H1 (cell line): ENCODE data around the gene IL16. TPM values are rescaled to one million over a fixed set of nuclear protein-coding genes. Genes with fewer than 3 reads are reported as not detected.

Source experiments
- CTCF ChIA-PET: fragments of 300-600 bp; sonication (Branson Sonifier 250); formaldehyde crosslinking; loops from one replicate; lab custom pipeline; 2021; ENCODE audit not compliant: partially characterized antibody; lab: Charles Lee
- POLR2A ChIA-PET: fragments of 300-600 bp; sonication (Branson Sonifier 250); formaldehyde crosslinking; loops from one replicate; lab custom pipeline; 2021; ENCODE audit warnings: inconsistent platforms; ENCODE audit not compliant: partially characterized antibody; lab: Charles Lee
- DNase-seq, 2 experiments: peaks; one replicate each; pipeline versions ENCODE4 v3.0.0 to v3.0.0-alpha.2; 2010 to 2022; ENCODE audit warnings: low spot score in 2 of 2, low read depth in 1 of 2, mixed read lengths in 1 of 2
- FAIRE-seq: peaks from 2 replicates; lab custom pipeline; 2011; peaks lifted over from hg19 to GRCh38; lab: Jason Lieb, UNC
- H2AFZ ChIP-seq: 2 replicates; pipeline ENCODE4 v1.8.1; 2012; ENCODE audit warnings: low read length, inconsistent platforms
- H2AK5ac ChIP-seq: 2 replicates; pipeline ENCODE4 v1.6.1; 2013; ENCODE audit warnings: low read depth, low read length
- H2BK120ac ChIP-seq: replicated peaks from 2 replicates; pipeline ENCODE3; 2013; ENCODE audit warnings: low read depth, low read length, inconsistent platforms
- H2BK12ac ChIP-seq: 2 replicates; pipeline ENCODE4 v1.6.1; 2013; ENCODE audit warnings: low read depth, low read length
- H2BK15ac ChIP-seq: 2 replicates; pipeline ENCODE4 v1.6.1; 2013; ENCODE audit warnings: low read length
- H2BK20ac ChIP-seq: 2 replicates; pipeline ENCODE4 v1.6.1; 2013; ENCODE audit warnings: low read length
- H2BK5ac ChIP-seq: 2 replicates; pipeline ENCODE4 v1.6.1; 2013; ENCODE audit warnings: low read depth, low read length
- H3K14ac ChIP-seq: 2 replicates; pipeline ENCODE4 v1.6.1; 2013; ENCODE audit warnings: inconsistent platforms; ENCODE audit not compliant: insufficient read length
- H3K18ac ChIP-seq: 2 replicates; pipeline ENCODE4 v1.6.1; 2013; ENCODE audit warnings: low read length; ENCODE audit errors: extremely low read depth
- H3K23ac ChIP-seq: 2 replicates; pipeline ENCODE4 v1.6.1; 2013; ENCODE audit warnings: inconsistent platforms; ENCODE audit not compliant: insufficient read length
- H3K23me2 ChIP-seq: 2 replicates; pipeline ENCODE4 v1.6.1; 2013; ENCODE audit warnings: low read depth, low read length
- H3K27ac ChIP-seq: 2 replicates; pipeline ENCODE4 v1.6.1; 2011; ENCODE audit warnings: low read depth, low read length, inconsistent platforms
- H3K27me3 ChIP-seq, 4 experiments: replicated peaks in 1 of 4; 1 replicate in 1 of 4; 2 replicates in 3 of 4; pipeline versions ENCODE4 v1.6.1 to v1.8.1; 2011 to 2013; ENCODE audit warnings: low read length in 3 of 4, mild to moderate bottlenecking in 3 of 4, inconsistent platforms in 2 of 4, mixed read lengths in 2 of 4, moderate library complexity in 1 of 4; ENCODE audit not compliant: control insufficient read depth in 3 of 4, insufficient read depth in 3 of 4; ENCODE audit errors: extremely low read depth in 1 of 4
- H3K36me3 ChIP-seq, 4 experiments: 2 replicates each; pipeline versions ENCODE4 v1.6.1 to v1.8.1; 2011 to 2013; ENCODE audit warnings: mild to moderate bottlenecking in 4 of 4, low read length in 3 of 4, moderate library complexity in 2 of 4, control low read depth in 1 of 4, inconsistent platforms in 1 of 4; ENCODE audit not compliant: insufficient read depth in 4 of 4, control insufficient read depth in 2 of 4
- H3K4ac ChIP-seq: replicated peaks from 2 replicates; pipeline ENCODE3; 2013; ENCODE audit warnings: low read length, low read depth, mixed read lengths, inconsistent platforms; ENCODE audit not compliant: insufficient read length
- H3K4me1 ChIP-seq, 4 experiments: replicated peaks in 1 of 4; 1 replicate in 1 of 4; 2 replicates in 3 of 4; pipeline versions ENCODE4 v1.6.1 to v1.8.1; 2011 to 2013; ENCODE audit warnings: low read length in 3 of 4, inconsistent platforms in 2 of 4, mixed read lengths in 1 of 4; ENCODE audit not compliant: insufficient read depth in 4 of 4, control insufficient read depth in 3 of 4
- H3K4me2 ChIP-seq, 2 experiments: 2 replicates each; pipeline versions ENCODE4 v1.6.1 to v1.8.1; 2011 to 2013; ENCODE audit warnings: low read depth in 2 of 2, low read length in 2 of 2, control low read depth in 1 of 2, inconsistent platforms in 1 of 2, mild to moderate bottlenecking in 1 of 2; ENCODE audit not compliant: insufficient read depth in 1 of 2
- H3K4me3 ChIP-seq, 4 experiments: fragments of 200-600, 300-600 bp in 1 of 4; sonication (generic), shearing (Covaris generic), sonication (Bioruptor Twin) in 1 of 4; 2 replicates each; pipeline versions ENCODE4 v1.5.1 to v1.8.1; 2011 to 2016; ENCODE audit warnings: low read length in 4 of 4, low read depth in 3 of 4, control low read depth in 2 of 4, inconsistent platforms in 2 of 4, mild to moderate bottlenecking in 2 of 4, mixed read lengths in 1 of 4, moderate library complexity in 1 of 4; ENCODE audit not compliant: insufficient read depth in 2 of 4; ENCODE audit errors: extremely low read depth in 1 of 4
- H3K56ac ChIP-seq: replicated peaks from 2 replicates; pipeline ENCODE3; 2013; ENCODE audit warnings: low read depth, mild to moderate bottlenecking, mixed read lengths, low read length, inconsistent platforms; ENCODE audit not compliant: insufficient read length
- H3K79me1 ChIP-seq: 2 replicates; pipeline ENCODE4 v1.6.1; 2013; ENCODE audit warnings: low read depth, low read length, control low read depth
- H3K79me2 ChIP-seq, 2 experiments: 2 replicates each; pipeline versions ENCODE4 v1.6.1 to v1.8.1; 2012 to 2013; ENCODE audit warnings: low read length in 2 of 2, mild to moderate bottlenecking in 2 of 2, inconsistent platforms in 1 of 2; ENCODE audit not compliant: insufficient read depth in 2 of 2, control insufficient read depth in 1 of 2
- H3K9ac ChIP-seq, 4 experiments: replicated peaks in 1 of 4; 1 replicate in 1 of 4; 2 replicates in 3 of 4; pipeline versions ENCODE4 v1.6.1 to v1.8.1; 2011 to 2013; ENCODE audit warnings: low read depth in 3 of 4, low read length in 3 of 4, control low read depth in 2 of 4, mild to moderate bottlenecking in 2 of 4, moderate library complexity in 2 of 4, inconsistent platforms in 1 of 4; ENCODE audit errors: extremely low read depth in 1 of 4
- H3K9me3 ChIP-seq, 2 experiments: 2 replicates each; pipeline versions ENCODE4 v1.6.1 to v1.8.1; 2012 to 2013; ENCODE audit warnings: mild to moderate bottlenecking in 2 of 2, moderate library complexity in 2 of 2, control low read depth in 1 of 2, inconsistent platforms in 1 of 2, low read depth in 1 of 2, low read length in 1 of 2, mixed read lengths in 1 of 2; ENCODE audit not compliant: insufficient read depth in 2 of 2
- H4K20me1 ChIP-seq, 2 experiments: replicated peaks in 1 of 2; 2 replicates each; pipeline versions ENCODE3 to v1.8.1; 2011 to 2013; ENCODE audit warnings: inconsistent platforms in 2 of 2, low read length in 2 of 2, mild to moderate bottlenecking in 1 of 2; ENCODE audit not compliant: insufficient read depth in 2 of 2, control insufficient read depth in 1 of 2
- H4K5ac ChIP-seq: 2 replicates; pipeline ENCODE4 v1.6.1; 2013; ENCODE audit warnings: low read length, low read depth, mixed read lengths, inconsistent platforms; ENCODE audit not compliant: insufficient read length
- H4K8ac ChIP-seq: 2 replicates; pipeline ENCODE4 v1.8.0; 2013; ENCODE audit warnings: mild to moderate bottlenecking, moderate library complexity, low read length, inconsistent platforms; ENCODE audit not compliant: insufficient read depth; ENCODE audit errors: extremely low read depth
- H4K91ac ChIP-seq: replicated peaks from 2 replicates; pipeline ENCODE3; 2013; ENCODE audit warnings: low read length, mixed read lengths, inconsistent platforms; ENCODE audit not compliant: insufficient read length
- WGBS, 2 experiments: shearing (Covaris generic) in 1 of 2; methylation state at CpG; one replicate each; pipeline versions ENCODE4 v1.1.6 to v1.1.7; 2013 to 2015; ENCODE audit warnings: low lambda C conversion rate in 2 of 2, mixed read lengths in 2 of 2, inconsistent platforms in 1 of 2, low coverage in 1 of 2, missing lambda C conversion rate in 1 of 2; ENCODE audit not compliant: insufficient replicate concordance in 2 of 2, insufficient coverage in 1 of 2, insufficient read length in 1 of 2; ENCODE audit errors: extremely low coverage in 1 of 2, missing lambda C conversion rate in 1 of 2; 5-methylcytosine and 5-hydroxymethylcytosine counted together
- polyA plus RNA-seq, 7 experiments: library from polyadenylated mRNA; depleted of rRNA in 3 of 7; stranded (reverse) in 5 of 7; unstranded in 2 of 7; fragments of >200 nt in 5 of 7; fragments of 200-250 nt in 2 of 7; gene quantifications; 1 replicate in 5 of 7; 2 replicates in 1 of 7; 4 replicates in 1 of 7; pipeline versions ENCODE4 v1.2.1 to v1.2.3, GENCODE V29; 2011 to 2013; ENCODE audit warnings: missing spikeins in 2 of 7, mixed read lengths in 2 of 7
- total RNA-seq: library from RNA; stranded (reverse); fragmentation: NEBNext Ultra II Directional; extraction: Animal tissue kit (Norgen Biotek cat#: 25700); gene quantifications from 2 replicates; pipeline ENCODE4 v1.2.1, GENCODE V29; 2021

IL16 gene
- total and polyA plus RNA-seq, 2 of the 8 experiments (the other 6 are each of a cell fraction or from before 2014, with no cell fraction given), result 0.03 to 0.09 TPM

DNA sequence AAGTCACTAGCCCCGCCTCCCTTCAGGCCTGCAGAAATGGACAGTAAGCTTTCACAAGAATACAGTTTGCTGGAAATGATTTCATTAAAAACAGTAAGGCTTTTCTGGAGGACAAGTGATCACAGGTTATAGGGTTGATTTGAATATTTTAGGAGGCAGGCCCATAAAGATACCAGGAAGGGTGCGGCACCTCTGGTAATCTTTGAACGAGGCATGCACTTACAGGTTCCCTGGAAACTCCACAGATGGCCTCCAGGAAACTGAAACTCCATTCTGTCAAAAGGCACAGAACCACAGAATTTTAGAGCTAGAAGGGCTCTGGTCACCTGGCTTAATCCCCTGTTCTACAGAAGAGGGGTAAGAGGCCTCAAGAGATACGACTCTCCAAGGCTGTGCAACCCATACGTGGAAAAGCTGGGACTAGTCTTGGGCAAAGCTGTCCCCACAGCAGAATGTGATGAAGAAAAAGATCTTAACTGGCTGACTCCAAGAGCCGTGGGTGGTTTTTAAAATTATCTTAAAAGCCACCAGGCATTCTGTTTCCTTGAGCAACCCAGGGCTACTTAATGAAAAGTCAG lies 126.1 kb downstream of the IL16 start:
- H3K4ac ChIP-seq, result no peak overlapping the region
- H2AFZ ChIP-seq, result no peak overlapping the region
- no peak overlapping the region for H3K23ac ChIP-seq
- H3K4me2 ChIP-seq, result peak overlapping the region; percentile 72 to 79; a peak in 2 of 4 replicates
- no peak overlapping the region for H2BK5ac ChIP-seq
- no peak overlapping the region for H3K14ac ChIP-seq
- H2BK15ac ChIP-seq, result no peak overlapping the region
- H3K9me3 ChIP-seq, result no peaks in the 10 kb centered on the region
- H2BK12ac ChIP-seq, result no peak overlapping the region
- no peaks in the 10 kb centered on the region for H3K79me2 ChIP-seq
- peaks cover 6% of the 10 kb centered on the region; the same call in 1 of the 2 replicates for H3K23me2 ChIP-seq
- no peaks in the 10 kb centered on the region for H3K79me1 ChIP-seq
- H3K27ac ChIP-seq, result no peak overlapping the region
- H3K36me3 ChIP-seq, result peaks cover 0 to 10% (median under 1%) of the 10 kb centered on the region in 4 experiments; a peak in 4 of 8 replicates
- H3K9ac ChIP-seq, result no peak overlapping the region
- H3K18ac ChIP-seq, result no peak overlapping the region
- peaks cover 0 to 4% of the 10 kb centered on the region in 2 experiments for H4K20me1 ChIP-seq
- no peak overlapping the region for H4K5ac ChIP-seq
- H3K4me1 ChIP-seq, result peaks cover 0 to 8% (median under 1%) of the 10 kb centered on the region in 4 experiments; a peak in 4 of 7 replicates
- no peak for FAIRE-seq
- no peak overlapping the region; a peak in 2 of 8 replicates for H3K4me3 ChIP-seq
- DNase-seq, result no peak
- H4K8ac ChIP-seq, result no peak overlapping the region
- no peak overlapping the region for H3K56ac ChIP-seq
- H2BK20ac ChIP-seq, result no peak overlapping the region
- 0 out of 7 replicates have a peak, but pooled peaks cover 0 to 3% (median 0%) of the 10 kb centered on the region in 4 experiments for H3K27me3 ChIP-seq
- H2BK120ac ChIP-seq, result no peak overlapping the region
- WGBS, 2 experiments, result 91% methylated on average over 6 of the region's 6 CpGs; no CpG with 5 or more reads in 1 of the 2 experiments
- H4K91ac ChIP-seq, result no peak overlapping the region
- H2AK5ac ChIP-seq, result no peak overlapping the region
- POLR2A ChIA-PET, result interaction anchor here (0.9 to 2.7 kb wide), 5 partner anchors 10 to 29 kb away, joined by 3 to 9 read pairs (median 5); no protein-coding TSS in a partner anchor
- CTCF ChIA-PET, result interaction anchor here (0.9 to 1.4 kb wide), 3 partner anchors 11 to 55 kb away, joined by 3 to 4 read pairs (median 3); no protein-coding TSS in a partner anchor
